Sigmoid colon (tissue), 4 donors: ENCODE results near the gene CHRNE.
A peak's percentile ranks its signal among the peaks of the same experiment; 100 is the strongest.

Experiments used
- CTCF ChIP-seq, 4 experiments: fragments of 450-650 bp in 3 of 4; fragments of 200-600 bp in 1 of 4; IDR thresholded peaks; one replicate each; pipeline ENCODE4 v1.5.1; 2016 to 2019; ENCODE audit warnings: antibody characterized with exemption in 4 of 4, mild to moderate bottlenecking in 3 of 4, moderate library complexity in 2 of 4
- POLR2AphosphoS5 ChIP-seq, 4 donors: sonication (generic); formaldehyde crosslinking; IDR thresholded peaks; one replicate each; pipeline ENCODE4 v1.6.1; 2017; ENCODE audit warnings: antibody characterized with exemption in 4 of 4

DNA sequence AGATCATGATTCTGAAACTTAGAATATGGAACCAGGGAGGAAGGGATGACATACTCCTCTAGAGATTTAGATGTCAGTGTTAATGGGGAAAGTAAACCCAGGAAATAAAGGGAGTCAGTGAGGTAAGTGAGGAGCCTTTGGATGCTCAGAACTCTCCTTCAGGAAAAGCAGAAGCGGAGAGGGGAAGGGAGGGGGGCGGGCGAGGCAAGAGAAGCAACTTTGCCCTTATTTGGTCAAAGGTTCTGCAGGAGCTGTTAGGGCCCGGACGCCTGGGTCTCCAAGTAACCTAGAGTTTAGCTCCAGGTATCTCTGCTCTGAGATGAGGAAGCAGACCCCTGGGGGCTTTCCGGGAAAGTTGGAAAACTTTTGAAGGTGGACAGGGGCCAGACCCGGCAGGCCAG is 44.1 kb upstream of the CHRNE start:
- TF ChIP-seq CTCF (IDR thresholded peaks at IDR 0.05) = no peak
- TF ChIP-seq POLR2AphosphoS5 (IDR thresholded peaks at IDR 0.05) = peak in 2 of 4 donors; percentile 15 to 16
